HCEC 1CT (cell line): ENCODE results near the gene TCL1A.

Source experiments
- DNase-seq: peaks from one replicate; pipeline ENCODE4 v3.0.0-alpha.2; 2017

The TCL1A gene

GRCh38 chr14:95703805-95704204, 10.1 kb downstream of the TCL1A start:
- DNase-seq: peak; percentile 51

- no peak for DNase-seq
These were observed 10.6 kb downstream of the TCL1A start for GRCh38 chr14:95703341-95703740.

GRCh38 chr14:95701846-95702221, 12.1 kb downstream of the TCL1A start:
- no peak for DNase-seq

- no peak for DNase-seq
These were observed 13.5 kb downstream of the TCL1A start for GRCh38 chr14:95700221-95700976.

GRCh38 chr14:95699412-95699811, 14.5 kb downstream of the TCL1A start:
- DNase-seq: no peak

GRCh38 chr14:95698287-95698686, 15.6 kb downstream of the TCL1A start:
- no peak for DNase-seq

- DNase-seq: no peak
These were observed 16.2 kb downstream of the TCL1A start for GRCh38 chr14:95697764-95698163.

GRCh38 chr14:95696741-95697140, 17.2 kb downstream of the TCL1A start:
- DNase-seq: no peak

GRCh38 chr14:95695913-95696312, 18.0 kb downstream of the TCL1A start:
- DNase-seq: no peak

GRCh38 chr14:95695051-95695450, 18.9 kb downstream of the TCL1A start:
- no peak for DNase-seq

- no peak for DNase-seq
These were observed 21.8 kb downstream of the TCL1A start for GRCh38 chr14:95692109-95692508.

GRCh38 chr14:95691591-95691990, 22.3 kb downstream of the TCL1A start:
- DNase-seq: no peak

GRCh38 chr14:95690815-95691214, 23.1 kb downstream of the TCL1A start:
- DNase-seq: no peak

- DNase-seq: no peak
These were observed 24.5 kb downstream of the TCL1A start for GRCh38 chr14:95689441-95689840.

- no peak for DNase-seq
These were observed 27.0 kb downstream of the TCL1A start for GRCh38 chr14:95686935-95687334.

- no peak for DNase-seq
These were observed 27.7 kb downstream of the TCL1A start, which contains the start of gene TCL1B for GRCh38 chr14:95685978-95686922. Gene TCL1B (plus strand): TSS chr14:95686426. CDS start chr14:95686468, 42 bp downstream.

- no peak for DNase-seq
These were observed 30.1 kb downstream of the TCL1A start for GRCh38 chr14:95683793-95684192.

GRCh38 chr14:95681153-95681552, 32.8 kb downstream of the TCL1A start:
- DNase-seq: no peak

- DNase-seq: no peak
These were observed 33.8 kb downstream of the TCL1A start for GRCh38 chr14:95679998-95680735.

- no peak for DNase-seq
These were observed 34.6 kb downstream of the TCL1A start for GRCh38 chr14:95679148-95679815.

- DNase-seq: no peak
These were observed 36.6 kb downstream of the TCL1A start for GRCh38 chr14:95677179-95677835.

GRCh38 chr14:95675486-95675885, 38.4 kb downstream of the TCL1A start:
- DNase-seq: no peak
